ENCODE results near the gene SLC16A4.
"Not testable (repeated sequence)": the region's sequence is repeated elsewhere in the genome, so short reads cannot be mapped to it uniquely, and the experiment has no call there.

The SLC16A4 gene

GRCh38 chr1:110390692-110391245 is at the start of gene SLC16A4:
Gene SLC16A4, minus strand, starts transcription at chr1:110391026. Its CDS starts 1,703 bp downstream, at chr1:110389323.
- peak in 4 of 14 donors; percentile 4 to 62 (median 10) for DNase-seq

GRCh38 chr1:110439873-110440272 is 49.0 kb upstream of the SLC16A4 start:
- not testable (repeated sequence) for DNase-seq

GRCh38 chr1:110438893-110439292 is 48.1 kb upstream of the SLC16A4 start:
- DNase-seq, result no peak

- not testable (repeated sequence) for DNase-seq
These were observed 46.9 kb upstream of the SLC16A4 start for GRCh38 chr1:110437645-110438299.

DNA sequence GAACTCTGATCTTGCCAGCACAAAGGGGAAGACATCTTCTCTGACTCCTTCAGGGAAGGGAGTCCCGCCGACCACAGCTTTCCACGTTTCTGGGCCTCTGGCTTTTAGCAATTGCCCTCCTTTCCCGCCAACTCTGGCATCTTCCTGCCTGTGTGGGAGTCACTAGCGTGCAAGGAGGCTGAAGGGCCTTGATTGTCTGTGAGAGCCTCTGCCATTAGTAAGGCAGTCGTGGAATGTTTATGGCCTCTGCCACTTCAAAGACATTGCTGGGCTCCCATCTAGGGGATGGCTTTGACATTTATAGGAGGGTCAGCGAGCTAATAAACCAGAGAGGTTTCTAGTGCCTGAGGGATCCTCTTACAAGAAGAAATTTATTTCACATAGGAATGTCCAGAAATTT is 45.8 kb upstream of the SLC16A4 start:
- no peak for DNase-seq

GRCh38 chr1:110434946-110435345 is 44.1 kb upstream of the SLC16A4 start:
- no peak for DNase-seq

GRCh38 chr1:110433803-110434202 is 43.0 kb upstream of the SLC16A4 start:
- DNase-seq, result peak in 6 of 14 donors; percentile 7 to 67 (median 15)

DNA sequence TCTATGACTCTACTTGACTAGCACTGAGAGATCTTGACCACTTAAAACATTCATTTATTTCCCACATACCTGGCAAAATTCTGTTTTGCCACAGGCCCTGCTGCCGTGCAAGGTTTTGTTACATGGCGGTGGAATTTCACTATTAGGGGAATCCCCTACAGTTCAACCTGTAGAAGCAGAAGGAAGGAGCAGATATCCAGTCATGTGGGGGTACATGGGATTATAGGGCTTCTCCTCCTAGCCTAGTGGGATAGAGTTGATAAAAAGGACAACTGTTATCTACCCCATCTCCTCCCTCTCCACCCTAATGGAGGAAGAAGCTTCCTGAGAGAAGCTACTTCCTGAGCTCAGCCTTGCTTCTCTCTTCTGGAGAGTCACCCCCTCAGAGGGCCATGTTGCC is 42.4 kb upstream of the SLC16A4 start:
- DNase-seq, result no peak

GRCh38 chr1:110430901-110431300 is 40.1 kb upstream of the SLC16A4 start:
- DNase-seq, result no peak

- DNase-seq, result no peak
These were observed 39.5 kb upstream of the SLC16A4 start for GRCh38 chr1:110430366-110430765.

GRCh38 chr1:110428946-110429345 is 38.1 kb upstream of the SLC16A4 start:
- no peak for DNase-seq

DNA sequence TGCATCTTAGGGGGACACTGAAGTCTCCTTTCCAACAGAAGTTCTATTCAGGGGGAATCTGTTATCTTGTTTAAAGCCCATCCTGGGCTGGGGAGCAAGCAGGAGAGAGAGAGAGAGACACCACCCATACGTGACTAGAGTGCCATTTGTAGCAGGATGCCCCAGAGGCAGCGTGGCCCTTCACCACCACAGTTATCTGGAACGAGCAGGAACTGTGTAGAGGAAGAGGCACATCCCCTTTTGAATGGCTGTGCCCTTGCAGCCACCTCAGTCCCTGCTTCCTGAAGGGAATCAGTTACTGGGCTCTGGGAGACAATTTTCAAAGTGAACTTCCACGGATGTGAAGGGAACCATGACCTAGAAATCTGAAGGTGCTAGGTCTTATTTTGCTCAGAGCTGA is 36.0 kb upstream of the SLC16A4 start:
- no peak for DNase-seq

DNA sequence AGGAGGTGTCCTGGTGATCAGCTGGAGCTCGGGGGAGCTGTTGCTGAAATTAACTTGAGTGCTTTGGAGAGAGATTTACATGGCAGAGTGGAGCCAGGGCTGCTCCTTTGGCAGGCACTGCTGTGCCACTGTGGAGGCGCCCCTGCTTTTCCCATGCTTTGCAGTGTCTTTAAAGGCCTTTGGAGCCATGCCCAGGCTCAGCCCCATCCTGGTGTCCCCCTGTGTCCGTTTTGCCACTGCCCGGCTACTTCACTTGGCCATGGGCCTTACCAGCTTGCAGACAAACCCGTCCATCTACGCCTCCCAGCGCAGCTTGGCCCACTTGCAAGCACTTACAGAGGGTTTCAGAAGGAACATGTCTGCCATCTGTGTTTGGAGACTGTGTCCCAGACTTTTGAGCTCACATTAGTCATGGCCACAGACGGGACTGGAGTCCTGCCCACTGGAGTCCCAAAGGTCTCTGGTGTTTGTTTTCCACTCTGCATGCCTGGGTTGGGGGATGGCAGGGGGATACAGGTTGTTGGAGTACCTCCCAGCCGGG is 34.9 kb upstream of the SLC16A4 start:
- peak in 11 of 14 donors; percentile 8 to 86 (median 58) for DNase-seq

DNA sequence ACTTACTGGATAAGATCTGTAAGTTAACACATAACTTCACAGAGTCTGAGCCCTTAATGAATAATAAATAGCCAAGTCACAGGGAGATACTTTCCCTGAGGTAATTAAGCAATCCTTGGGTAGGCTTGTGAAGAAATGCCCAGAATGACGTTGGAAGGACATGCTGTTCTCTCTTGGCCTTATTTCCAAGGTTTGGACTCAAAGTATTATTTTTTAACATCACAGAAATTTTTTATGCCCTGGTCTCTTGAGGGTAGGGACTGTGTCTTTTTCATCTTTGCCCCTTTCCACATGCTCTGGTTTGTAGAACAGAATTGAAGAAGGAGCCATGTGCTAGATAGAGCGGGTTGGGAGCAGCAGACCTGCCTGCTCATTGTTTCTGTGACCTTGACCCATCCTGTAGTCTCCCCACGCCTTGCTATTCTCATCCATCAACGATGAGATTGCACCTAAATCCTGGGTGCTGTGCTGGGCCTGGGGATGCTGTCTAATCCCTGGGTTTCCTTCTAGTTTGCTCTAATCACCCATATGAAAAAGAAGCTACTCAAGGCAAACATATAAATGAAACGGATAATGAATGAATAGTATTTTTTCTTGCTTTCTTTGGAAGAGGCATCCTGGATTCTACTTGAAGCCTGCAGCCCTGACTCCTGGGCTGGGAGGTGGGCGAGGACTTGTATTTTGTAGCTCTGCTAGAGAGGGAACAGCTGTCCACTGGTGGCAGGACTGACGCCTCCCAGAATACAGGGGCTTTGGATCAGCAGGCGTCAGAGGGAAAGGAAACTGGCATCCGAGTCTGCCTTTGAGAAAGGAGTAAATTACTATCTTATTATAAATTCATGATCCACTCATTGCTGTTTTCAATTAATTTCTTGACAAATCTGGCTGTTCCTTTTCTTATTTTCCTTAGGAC is 34.1 kb upstream of the SLC16A4 start:
- DNase-seq, result no peak

DNA sequence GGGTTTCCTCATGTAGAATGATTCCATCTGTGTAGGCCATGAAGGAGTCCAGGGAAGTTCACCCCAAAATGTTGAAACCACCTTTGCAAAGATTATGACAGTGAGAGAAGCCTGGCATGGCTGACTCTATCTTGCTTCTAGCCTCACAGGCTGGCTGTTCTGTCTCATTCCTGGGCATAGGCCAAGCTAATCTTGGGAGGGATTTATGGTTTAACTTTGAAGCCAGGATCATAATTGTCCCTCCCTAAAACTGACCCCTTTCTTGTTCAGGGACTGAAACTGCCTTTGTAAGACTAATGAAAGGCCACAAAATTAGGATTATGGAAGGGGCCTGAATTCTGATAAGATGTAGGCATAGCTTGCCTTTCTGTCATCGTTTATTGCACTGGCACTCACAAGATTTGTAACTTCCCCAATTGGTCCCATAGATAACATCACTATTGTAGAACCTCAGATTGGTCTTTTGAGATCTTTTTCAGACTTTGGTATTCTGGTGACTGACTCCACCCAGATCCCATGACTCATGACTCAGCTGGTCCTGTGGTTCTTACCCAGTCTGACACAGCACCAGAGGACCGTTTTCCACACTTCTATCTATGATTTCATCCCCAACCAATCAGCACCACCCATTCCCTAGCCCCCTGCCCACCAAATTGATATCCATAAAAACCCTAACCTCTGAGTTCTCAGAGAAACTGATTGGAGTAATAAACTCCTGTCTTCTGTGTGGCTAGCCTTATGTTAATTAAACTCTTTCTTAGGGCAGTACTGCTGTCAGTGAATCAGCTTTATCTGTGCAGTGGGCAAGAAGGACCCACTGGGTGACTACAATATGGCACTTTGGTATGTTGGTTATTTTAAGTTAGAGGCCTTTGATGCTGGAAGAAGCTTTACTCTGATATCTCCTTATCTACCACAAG is 30.3 kb upstream of the SLC16A4 start:
- DNase-seq, result no peak

DNA sequence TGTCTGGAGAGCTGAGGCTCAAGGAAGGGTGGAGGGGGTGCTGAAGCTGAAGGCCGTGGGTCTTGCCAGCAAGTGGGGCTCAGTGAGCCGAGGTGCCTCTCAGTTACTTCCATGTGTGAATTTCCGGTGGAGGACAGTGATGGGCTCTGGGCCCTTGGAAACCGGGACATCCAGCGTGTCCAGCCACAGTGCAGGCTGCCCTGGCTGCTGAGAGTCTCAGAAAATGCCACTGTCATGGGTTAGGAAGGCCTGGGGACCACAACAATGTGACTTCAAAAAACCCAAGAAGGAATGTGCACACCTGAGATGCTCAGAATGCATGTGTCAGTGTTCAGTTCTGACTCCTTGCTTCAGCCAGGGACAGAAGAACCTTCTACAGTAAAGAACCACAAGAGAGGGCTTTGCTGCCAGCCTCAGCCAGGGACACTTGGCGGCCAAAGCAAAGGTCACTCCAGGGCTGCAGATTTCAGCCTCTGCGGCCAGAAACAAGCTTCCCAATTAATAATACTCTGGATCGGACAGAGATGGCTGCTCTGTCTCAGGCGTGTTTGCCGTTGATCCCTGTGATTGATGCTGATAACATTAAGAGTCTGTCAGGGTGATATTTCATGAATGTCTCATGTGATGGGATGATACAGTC is 29.3 kb upstream of the SLC16A4 start:
- no peak for DNase-seq

DNA sequence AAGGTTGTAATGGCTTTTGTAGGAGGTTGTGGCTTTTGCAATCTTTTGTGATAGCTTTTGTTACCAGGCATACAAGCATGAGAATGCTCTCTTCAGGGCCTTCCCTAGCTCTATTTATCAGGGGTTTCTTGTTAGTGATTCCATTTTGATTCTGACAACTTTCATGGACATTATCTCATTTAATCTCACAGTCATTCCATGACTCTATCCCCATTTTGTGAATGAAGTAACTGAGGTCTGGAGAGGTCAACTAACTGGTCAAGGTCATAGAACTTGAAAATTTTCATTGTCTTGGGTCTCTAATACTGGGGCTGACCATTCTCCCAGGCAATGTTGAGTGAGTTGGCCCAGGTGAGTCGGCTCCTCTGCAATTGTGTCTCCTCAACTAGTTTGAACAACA is 27.9 kb upstream of the SLC16A4 start:
- no peak for DNase-seq

- not testable (repeated sequence) for DNase-seq
These were observed 22.2 kb upstream of the SLC16A4 start for GRCh38 chr1:110413045-110413444.

DNA sequence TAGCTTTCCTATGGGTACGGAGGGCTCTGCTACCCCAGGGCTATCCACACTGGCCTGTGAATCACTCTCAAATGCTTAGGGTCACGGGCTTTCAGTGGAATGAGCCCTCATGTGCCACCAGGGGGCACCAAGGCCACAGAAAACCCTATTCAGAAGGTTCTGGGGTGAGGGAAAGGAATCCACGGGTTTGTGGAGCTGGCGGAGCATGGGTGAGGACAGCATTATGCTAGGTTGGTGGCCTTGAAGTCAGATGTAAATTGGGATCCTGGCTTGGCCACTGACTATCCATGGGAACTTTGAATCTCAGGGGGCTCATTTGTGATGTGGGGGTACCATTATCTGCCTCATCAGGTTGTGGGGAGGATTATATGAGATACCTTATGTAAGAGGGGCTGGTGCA is 21.8 kb upstream of the SLC16A4 start:
- DNase-seq, result peak in 11 of 14 donors; percentile 3 to 54 (median 42)

GRCh38 chr1:110411173-110411735 is 20.4 kb upstream of the SLC16A4 start:
- no peak for DNase-seq

DNA sequence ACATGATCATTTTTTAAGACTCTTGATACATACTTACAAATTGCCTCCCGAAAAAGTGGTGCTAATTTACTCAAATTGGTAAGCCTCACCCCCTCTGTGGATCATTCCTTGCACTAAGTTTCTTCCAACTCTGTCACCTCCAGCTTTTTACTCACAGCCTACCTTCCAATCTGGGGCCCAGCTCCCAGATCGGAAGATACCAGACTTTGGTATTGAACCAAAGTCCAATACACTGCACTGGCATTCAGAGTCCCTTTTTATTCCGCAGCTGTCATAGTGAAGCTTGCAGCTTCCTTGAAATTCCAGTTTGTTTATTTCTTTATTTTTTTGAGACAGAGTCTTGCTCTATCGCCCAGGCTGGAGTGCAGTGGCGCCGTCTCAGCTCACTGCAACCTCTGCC is 18.5 kb upstream of the SLC16A4 start:
- DNase-seq, result no peak

Measured in C1 segment of cervical spinal cord (tissue), 14 donors.